Transverse colon (tissue), 3 donors: ENCODE data around the gene CD48.

ENCODE experiments used
- EP300 ChIP-seq: sonication (generic); formaldehyde crosslinking; IDR thresholded peaks from one replicate; pipeline ENCODE4 v1.6.1; 2017; ENCODE audit warnings: antibody characterized with exemption, low read depth
- POLR2A ChIP-seq: fragments of 450-650 bp; IDR thresholded peaks from one replicate; pipeline ENCODE4 v1.6.1; 2016; ENCODE audit warnings: antibody characterized with exemption, mild to moderate bottlenecking, moderate library complexity
- TF ChIP-seq, protein P1 (sequence below), 5 experiments: fragments of 200-600 bp in 3 of 5; fragments of 450-650 bp in 2 of 5; sonication (generic) in 3 of 5; IDR thresholded peaks; 1 replicate in 2 of 5; 2 replicates in 3 of 5; pipeline ENCODE4 v1.5.1; 2016 to 2017; ENCODE audit warnings: antibody characterized with exemption in 5 of 5, inconsistent platforms in 3 of 5, mild to moderate bottlenecking in 2 of 5, moderate library complexity in 1 of 5

DNA sequence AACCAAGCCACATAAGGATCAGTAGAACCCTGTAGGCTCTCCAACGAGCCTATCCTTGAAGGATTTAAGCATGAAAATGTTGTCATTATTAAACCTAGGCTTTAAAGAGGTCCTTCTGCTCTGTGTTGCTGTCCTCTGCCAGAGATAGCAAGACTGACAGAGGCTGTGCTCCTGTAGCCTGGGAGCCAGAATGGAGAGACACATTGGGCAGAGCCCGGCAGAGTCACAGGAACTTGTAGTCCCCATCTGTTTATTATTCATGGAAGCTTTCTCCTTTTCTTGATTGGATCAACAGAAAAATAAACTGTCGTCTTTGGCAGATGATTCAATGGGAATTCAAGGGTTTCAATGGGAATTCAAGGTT is 45.6 kb downstream of the CD48 start:
- TF ChIP-seq EP300 (no peak), POLR2A (no peak)
- TF ChIP-seq, protein P1, sequence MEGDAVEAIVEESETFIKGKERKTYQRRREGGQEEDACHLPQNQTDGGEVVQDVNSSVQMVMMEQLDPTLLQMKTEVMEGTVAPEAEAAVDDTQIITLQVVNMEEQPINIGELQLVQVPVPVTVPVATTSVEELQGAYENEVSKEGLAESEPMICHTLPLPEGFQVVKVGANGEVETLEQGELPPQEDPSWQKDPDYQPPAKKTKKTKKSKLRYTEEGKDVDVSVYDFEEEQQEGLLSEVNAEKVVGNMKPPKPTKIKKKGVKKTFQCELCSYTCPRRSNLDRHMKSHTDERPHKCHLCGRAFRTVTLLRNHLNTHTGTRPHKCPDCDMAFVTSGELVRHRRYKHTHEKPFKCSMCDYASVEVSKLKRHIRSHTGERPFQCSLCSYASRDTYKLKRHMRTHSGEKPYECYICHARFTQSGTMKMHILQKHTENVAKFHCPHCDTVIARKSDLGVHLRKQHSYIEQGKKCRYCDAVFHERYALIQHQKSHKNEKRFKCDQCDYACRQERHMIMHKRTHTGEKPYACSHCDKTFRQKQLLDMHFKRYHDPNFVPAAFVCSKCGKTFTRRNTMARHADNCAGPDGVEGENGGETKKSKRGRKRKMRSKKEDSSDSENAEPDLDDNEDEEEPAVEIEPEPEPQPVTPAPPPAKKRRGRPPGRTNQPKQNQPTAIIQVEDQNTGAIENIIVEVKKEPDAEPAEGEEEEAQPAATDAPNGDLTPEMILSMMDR (IDR thresholded peaks at IDR 0.05) = no peak
